Fibroblast of lung (primary cell): ENCODE data around the gene NOS1AP.

ENCODE experiments used
- CTCF ChIP-seq, 2 donors: IDR thresholded peaks in 1 of 2; conservative IDR thresholded peaks in 1 of 2; 1 replicate in 1 of 2; 2 replicates in 1 of 2; pipeline ENCODE4 v1.5.1; 2011 to 2012; ENCODE audit warnings: low read length in 2 of 2, control low read depth in 1 of 2, inconsistent platforms in 1 of 2, low read depth in 1 of 2, mild to moderate bottlenecking in 1 of 2
- EZH2 ChIP-seq: IDR thresholded peaks from 2 replicates; pipeline ENCODE4 v1.5.1; 2012; ENCODE audit warnings: low read length, control low read depth, mild to moderate bottlenecking; ENCODE audit errors: missing control alignments

- TF ChIP-seq CTCF (conservative IDR thresholded peaks at IDR 0.05 in 1 of 2, IDR thresholded peaks at IDR 0.05 in 1 of 2; ENCODE audit: low read depth in 1 of 2, low read length in 2 of 2), result no peak
- TF ChIP-seq EZH2, result no peak
These were observed 38.9 kb downstream of the NOS1AP start for GRCh38 chr1:162108426-162108825.
